GM19023 (cell line): ENCODE data around the gene TMPRSS15.

Experiments used
- ATAC-seq: cut with Tn5 transposase; IDR thresholded peaks from one replicate; pipeline ENCODE4 v1.9.1; 2021; ENCODE audit warnings: mild to moderate bottlenecking, moderate library complexity; ENCODE audit not compliant: unreplicated experiment

The TMPRSS15 gene

GRCh38 chr21:18248171-18248570 is 155.4 kb downstream of the TMPRSS15 start:
- no peak for ATAC-seq

GRCh38 chr21:18245464-18245967 is 158.1 kb downstream of the TMPRSS15 start:
- ATAC-seq, result no peak

- ATAC-seq, result no peak
These were observed 158.7 kb downstream of the TMPRSS15 start, which contains the start of gene CHODL for GRCh38 chr21:18244671-18245463. CHODL (plus strand) TSS chr21:18244833; CDS start chr21:18245224, 391 bp downstream.

- ATAC-seq, result no peak
These were observed 168.0 kb downstream of the TMPRSS15 start for GRCh38 chr21:18235545-18235944.

GRCh38 chr21:18228060-18228739 is 175.4 kb downstream of the TMPRSS15 start:
- no peak for ATAC-seq

GRCh38 chr21:18222346-18222745 is 181.2 kb downstream of the TMPRSS15 start:
- no peak for ATAC-seq

- no peak for ATAC-seq
These were observed 183.1 kb downstream of the TMPRSS15 start for GRCh38 chr21:18220498-18220897.
